ENCODE results near the gene HLF.
A peak's percentile ranks its signal among the peaks of the same experiment; 100 is the strongest.

The HLF gene

DNA sequence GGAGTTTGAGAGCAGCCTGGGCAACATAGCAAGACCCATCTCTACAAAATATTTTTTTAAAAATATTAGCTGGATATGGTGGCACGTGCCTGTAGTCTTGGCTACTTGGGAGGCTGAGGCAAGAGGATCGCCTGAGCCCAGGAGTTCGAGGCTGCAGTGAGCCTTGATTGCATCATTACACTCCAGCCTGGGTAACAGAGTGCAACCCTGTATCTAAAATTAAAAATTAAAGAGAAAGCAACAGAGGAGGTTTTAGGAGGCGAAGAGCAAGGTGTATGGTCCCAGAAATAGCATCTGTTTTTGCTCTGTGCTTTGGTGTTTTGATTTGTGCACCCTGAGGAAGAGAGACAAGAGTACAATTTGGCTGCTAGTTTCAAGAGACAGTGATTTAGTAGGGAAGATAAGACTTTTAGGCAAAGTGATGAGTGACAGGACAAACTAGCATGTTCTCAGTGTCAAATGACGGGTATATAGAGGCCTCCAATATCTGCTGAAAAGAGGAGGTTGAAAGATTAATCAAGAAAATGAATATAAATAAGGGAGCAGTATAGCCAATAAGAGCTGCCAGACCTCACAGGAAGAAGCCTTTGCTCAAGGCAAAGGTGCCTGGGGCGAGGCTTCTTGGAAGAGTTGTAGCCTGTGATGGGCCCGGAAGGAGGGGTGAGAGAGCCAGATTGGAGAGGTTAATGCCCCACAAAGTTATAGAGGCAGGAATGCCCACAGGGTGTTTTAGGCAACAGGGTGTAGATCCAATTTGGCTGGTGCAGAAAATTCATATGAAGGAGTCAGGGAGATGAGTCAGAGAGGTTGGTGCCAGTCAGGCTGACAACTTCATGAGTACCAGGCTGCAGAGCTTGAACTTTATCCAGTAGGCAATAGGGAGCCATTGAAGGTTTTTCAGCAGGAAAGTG lies 11.4 kb downstream of the HLF start:
- DNase-seq = no peak

DNA sequence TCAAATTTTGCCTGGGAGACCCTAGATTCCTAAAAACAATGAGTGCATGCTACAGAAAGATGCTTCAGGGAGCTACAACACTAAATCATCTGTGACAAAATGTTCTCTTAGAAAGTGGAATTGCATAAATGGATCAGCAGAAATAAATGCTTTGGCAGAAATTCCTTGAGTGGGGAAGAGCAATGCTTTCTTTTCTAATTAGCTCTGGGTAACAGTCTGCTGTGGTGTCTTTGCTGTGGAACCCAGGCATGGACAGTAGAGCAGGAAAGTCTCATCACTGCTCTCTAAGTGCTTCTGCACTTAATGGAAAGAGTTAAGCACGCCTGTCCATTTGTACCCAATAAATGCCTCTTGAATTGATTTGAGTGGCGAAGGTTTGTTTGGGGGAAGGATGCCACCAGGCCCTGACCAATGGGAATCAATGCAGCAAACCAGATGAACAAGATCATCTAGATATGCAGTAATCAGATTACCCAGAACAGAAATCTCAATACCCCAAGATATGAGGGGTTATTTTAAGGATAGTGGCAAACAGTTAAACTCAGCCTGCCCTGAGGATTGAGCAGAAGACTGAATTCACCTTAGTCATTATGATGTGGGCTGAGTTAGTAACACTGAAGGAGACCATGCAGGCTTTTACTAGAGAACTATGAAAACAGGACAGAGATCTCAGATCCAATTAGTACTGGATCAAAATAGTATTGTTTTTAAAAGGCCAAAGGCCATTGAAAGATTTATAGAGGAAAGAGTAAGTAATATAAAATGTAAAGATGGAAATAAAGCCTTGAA lies 13.6 kb downstream of the HLF start:
- no peak for DNase-seq

DNA sequence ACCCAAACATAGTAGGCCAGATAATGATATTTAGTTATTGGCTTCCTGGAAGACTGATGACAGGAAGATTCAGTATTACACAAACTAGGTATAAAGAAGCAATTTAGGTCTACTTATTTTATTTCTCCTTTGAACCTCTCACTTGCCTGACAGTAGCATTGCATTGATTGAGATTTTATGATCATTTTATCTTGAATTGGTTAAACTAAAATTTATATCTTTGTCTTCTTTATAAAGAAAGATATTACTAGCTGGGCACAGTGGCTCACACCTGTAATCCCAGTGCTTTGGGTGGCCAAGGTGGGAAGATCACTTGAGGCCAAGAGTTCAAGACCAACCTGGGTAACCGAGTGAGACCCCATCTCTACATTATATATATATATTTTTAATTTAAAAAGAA lies 14.4 kb downstream of the HLF start:
- no peak for DNase-seq

DNA sequence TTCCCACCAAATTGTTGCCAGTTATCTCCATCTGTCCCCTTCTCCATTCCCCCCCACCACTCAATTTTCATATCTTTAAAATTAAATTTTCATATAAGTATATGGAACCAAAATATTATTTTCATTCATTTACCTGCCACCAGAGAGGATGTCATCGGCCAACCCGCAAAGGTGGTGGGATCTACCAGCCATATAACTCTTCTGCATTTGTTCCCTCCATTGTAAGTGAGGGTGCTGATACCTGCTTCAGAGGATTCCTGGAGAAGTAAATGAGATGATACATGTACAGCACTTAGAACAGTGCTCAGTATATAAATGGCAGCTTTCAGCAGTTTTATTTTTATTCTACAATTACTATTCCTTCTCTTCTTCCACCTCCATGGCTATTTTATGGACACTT lies 15.0 kb downstream of the HLF start:
- no peak for DNase-seq

DNA sequence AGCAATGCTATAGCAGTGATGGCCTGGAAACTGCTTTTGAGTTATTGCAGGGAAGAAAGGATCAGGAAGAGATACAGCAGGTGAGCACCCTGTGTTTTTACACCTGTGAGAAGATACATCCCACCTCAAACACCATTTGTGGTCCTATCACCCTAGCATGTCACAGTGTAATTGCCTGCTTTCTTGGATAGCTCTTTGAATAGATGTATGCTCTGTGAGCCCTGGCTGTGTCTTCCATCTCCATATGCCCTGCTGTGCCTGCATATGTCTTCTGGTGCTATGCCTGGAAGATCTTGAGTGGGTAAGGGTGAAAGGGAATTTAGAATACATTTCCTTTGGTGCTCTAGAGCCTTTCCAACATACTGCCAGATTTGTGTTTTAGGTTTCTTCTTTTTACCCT lies 15.5 kb downstream of the HLF start:
- DNase-seq = no peak

DNA sequence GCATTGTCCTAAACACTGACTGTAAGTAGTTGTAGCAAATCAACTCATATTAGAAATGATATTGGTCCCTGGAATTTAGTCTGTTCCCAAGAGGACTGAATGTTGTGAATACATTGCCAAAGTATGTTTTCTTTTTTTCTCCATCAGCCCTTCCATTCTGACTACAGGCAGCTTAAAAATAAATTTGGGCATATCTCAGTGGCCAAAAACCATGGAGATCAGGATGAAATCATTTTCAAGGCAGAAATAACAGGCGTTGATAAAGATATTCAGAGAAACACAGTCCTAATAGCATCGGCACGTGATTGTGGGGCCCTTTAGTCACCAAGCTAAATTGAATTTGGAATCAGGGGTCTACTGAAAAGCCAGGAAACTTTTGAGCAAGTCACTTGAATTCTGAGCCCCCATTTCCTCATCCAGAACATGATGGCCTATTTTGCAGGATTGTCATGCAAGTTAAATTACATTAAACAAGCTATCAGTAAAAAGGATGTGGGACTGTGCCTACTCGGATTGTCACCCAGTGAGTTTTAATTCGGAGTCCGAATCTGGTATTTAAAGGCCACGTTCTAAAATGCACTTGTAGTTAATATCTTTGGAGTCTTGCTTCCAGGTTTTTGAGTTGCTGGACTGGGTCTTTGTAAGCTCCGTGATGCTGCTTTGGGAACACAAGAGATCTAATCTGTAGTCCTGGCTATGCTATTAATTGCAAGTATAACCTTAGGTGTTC lies 17.1 kb downstream of the HLF start:
- no peak for DNase-seq

DNA sequence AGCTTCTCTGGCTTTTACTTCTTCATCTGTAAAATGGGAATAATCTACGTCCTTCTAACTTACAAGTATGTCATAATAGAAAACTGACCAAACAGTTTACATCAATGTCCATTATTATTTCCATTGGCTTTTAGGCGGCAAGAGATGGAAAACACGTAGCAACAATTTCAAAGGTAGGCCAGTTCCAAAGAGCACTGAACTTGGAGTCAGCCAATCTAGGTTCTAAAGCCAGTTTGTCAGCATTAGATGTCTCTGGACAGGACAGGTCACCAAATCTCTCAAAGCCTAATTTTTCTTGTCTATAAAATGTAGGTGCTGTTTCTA lies 17.6 kb downstream of the HLF start:
- no peak for DNase-seq

DNA sequence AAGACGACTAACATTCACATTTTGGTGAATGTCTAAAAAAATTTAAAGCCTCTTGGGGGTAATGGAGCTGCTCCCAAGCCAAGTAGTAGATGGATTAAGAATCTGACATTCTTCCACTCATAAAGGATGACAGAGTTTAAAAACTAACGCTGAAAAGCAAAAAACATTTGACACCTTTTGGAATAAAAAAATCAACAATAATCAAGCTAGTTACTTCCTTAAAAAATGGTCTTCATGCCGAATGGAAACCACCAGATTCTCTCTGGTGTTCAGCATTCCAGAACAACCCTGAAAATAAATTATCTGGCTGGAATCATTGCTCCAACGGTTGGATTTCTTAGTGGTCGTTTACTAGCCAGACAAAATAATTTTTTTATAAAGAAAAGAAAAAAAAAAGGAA lies 18.0 kb downstream of the HLF start:
- DNase-seq = no peak

DNA sequence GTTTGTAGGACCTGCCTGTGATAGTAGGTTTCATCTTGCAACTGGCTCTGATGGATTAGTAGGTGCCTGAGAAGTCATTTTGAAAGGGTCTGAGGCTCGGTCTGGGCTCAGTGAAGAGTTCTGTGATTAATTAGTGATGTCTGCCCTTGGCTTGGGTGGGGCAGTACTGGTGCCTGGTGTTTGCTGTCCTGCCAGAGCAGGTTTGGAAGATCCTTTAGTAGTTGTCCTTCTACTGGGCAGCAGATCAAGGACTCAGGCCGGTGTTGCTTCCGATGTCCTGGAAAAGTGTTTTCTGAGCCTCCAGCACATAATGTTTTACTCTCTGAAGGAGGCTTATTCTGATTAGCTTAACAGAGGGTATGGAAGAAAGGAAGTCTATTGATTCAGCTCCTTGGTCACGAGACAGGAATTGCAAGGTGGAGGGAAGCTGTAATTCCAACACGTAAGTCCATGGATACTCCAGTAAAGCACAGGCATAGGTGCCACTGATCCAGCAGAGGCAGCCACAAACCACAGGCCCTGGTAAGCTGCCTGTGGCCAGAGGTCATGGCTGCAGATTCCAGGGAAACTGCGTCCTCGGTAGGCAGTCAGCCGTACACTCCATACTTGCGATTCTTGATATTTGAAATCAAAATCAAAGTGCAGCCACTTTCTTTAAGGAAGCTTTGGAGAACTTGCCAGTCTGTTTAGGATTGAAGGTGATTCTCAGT lies 18.7 kb downstream of the HLF start:
- no peak for DNase-seq

DNA sequence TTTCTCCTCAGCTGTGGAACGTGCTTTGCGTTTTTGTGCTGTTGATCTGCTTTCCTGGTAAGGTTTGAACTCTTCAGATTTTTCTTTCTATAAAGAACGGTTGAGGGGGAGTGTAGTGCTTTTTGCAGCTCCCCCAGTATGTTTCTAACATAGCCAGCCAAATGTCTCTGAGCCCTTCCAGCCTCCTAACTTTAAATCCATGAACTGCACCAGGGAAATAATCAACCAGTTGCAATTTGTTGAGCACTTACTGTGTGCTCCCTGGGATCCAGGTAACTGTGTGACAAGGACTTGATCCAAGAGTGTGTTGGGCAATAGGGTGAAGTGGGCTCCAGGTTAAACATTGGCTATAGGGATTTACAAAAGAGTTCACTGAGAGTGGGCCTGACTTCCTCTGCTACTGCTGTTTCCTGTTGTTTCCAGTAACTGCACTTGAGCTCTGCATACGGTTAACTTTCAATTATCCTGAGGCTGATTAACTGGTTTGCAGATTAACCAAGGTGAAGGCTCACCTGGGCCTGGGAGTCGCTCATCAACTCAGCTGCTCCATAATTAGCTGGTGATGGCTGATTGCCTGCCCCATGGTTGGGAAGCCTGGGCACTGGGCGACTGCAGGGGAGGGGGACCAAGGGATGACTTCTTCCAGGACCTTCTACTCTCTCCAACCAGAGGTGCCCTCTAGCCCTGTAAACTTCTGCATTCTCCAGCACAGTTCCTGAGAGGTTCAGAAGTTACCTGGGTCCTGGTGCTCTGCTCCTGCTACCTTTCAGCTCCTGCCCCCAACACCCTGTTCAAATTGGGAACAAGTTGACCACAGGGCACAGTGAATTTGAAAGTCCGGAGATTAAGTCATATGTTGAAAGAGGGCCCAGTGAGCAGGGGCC lies 19.5 kb downstream of the HLF start:
- DNase-seq = no peak

DNA sequence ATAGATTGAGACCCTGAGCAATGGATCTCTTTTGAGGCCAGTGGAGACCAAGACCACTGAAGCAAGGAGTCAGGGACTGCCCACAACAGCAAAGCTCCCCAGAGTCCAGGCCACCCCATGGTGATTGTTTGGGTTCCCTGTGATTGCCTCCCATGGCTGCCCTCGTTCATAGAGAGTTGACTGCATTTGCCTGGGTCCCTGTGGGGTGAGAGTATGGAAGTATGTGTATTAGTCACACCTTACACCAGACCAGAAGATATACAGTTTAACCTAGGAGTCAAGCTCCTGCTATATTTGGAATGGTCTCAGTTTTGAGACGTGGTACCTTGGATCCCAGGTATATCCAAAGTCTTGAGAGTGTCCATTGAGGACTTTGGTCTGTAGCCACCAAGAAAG lies 20.2 kb downstream of the HLF start:
- DNase-seq = no peak

DNA sequence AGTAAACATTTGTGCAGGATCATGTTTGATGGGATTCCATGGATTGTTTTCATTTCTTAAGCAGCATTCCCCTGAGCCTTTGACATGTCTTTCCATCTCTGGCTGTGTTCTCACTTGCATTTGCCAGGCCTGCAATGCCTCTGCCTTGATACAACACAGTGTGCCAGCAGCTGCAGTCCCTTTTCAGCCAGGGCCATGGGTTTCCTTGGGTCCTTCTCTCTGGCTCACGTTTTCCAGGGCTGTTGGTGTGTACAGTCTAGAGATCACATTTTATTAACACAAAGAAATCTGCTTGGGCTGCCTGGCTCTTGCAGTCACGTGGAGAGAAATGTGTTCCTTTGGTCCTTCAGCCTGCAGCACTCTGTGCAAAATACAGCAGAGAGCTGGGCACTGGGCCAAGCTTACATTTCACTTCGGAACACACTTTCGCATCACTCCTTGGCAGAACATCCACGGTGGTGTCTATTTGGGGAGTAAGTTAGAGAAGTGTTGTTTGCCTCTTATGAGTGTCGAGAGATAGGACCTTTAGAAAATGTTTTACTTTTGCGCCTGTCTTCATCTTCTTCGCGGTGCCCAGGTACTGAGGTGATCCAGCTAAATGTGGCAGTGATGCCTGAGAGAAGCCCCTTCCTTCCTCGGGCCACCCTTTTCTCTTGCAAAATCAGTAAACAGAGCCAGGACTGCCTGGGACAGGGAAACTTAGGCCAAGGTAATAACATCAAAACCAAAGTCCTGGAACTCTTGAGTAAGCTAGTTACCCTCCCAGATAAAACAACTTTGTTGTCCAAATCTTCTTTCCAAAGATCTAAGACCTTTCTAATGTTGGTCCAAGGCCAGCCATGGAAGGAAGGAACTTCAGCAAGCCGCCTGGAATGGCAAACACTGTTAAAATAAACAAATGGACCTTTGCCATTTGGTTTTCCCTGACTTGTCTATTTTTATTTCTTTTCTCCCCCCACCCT lies 20.9 kb downstream of the HLF start:
- DNase-seq = no peak

DNA sequence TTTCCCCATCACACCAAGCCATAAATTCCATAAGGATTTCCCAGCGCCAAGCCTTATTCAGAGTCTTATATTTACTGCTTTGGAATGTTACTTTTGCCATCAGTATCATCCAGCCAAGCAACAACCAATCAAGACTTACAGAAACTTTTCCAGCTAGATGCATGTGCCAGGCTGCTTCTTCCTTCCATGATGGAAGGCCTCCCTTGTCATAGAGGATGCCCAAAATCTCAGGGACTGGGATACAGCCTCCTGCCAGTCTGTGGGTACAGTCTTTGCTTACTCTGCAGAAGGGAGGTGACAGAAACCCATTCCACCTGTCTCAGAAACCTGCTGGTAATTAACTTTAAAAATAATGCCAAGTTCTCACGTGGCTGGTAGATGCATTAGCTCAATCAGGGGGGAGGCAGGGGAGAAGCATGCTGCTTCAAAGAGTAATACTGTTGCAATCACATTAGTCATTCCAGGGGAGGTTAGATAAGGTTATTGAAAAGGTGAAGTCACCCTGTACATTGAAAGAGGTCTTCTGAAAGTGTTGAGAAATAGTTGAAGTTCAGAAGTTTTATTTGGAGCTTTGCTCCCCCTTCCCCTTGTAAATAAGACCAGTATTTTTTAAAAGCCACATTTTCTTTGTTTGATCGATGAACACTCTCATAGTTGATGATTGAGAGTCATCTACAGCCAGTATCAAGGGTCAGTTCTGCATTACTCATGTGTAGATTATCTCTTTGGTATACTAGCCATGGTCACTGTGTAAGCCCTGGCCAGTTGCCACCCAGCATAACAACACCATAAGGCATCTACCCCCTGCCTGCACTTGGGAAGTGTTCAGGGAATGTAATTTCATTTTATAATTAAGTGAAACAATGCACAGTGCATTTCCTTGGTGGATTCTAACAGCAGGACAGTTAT lies 22.2 kb downstream of the HLF start:
- no peak for DNase-seq

DNA sequence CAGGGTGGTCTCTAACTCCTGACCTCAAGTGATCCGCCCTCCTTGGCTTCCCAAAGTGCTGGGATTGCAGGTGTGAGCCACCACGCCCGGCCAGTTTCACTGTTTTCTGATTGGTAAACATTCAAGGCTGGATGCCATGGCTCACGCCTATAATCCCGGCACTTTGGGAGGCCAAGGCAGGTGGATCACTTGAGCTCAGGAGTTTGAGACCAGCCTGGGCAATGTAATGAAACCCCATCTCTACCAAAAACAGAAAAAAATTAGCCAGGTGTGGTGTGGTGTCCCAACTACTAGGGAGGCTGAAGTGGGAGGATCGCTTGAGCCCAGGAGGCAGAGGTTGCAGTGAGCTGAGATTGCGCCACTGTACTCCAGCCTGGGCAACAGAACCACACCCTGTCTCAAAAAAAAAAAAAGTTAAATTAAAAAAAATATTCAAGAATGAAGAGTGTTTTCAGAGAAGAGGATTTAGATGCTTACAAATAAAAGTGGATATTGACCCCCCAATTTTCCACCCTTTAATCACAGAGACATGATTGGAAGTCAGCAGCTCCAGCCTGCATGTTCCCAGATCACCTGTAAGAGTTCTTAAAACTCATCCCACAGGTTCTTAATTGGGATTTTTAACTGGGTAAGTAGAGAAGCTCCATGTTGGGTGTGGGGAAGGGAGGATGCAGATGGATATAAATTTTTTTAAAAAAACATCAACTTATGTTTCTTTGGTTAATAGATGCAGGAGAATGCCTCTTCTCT lies 23.8 kb downstream of the HLF start:
- no peak for DNase-seq

DNA sequence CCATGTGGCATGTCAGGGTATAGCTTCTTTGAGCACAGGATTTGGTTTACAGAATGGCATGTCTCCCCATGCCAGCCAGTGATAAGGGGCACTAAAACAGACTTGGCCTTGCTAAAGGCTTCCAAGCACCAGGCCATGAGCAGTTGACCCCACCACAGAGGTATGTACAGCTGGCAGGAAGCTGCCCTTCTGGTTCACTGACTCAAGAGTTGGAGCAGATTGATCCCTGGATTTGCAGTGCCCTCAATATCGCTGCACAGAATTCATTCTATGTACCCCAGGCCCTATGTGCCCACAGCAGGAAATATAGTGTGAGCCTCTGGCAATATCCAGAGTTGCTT lies 24.3 kb downstream of the HLF start:
- DNase-seq = no peak

DNA sequence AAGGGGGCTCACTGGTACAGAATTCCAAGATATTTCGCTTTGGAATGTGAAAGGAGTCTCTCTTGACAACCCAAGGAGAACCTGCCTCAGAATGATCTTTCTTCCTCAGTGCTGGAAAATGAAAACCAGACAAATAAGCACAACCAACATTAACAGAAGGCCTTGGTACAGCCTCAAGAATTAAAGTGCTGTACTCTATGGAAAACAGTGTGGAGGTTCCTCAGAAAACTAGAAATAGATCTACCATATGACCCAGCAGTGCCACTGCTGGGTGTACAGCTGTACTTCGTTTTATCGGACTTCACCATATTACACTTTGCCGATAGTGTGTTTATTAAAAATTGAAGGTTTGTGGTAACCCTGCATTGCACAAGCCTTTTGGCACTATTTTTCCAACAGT lies 25.2 kb downstream of the HLF start:
- no peak for DNase-seq

DNA sequence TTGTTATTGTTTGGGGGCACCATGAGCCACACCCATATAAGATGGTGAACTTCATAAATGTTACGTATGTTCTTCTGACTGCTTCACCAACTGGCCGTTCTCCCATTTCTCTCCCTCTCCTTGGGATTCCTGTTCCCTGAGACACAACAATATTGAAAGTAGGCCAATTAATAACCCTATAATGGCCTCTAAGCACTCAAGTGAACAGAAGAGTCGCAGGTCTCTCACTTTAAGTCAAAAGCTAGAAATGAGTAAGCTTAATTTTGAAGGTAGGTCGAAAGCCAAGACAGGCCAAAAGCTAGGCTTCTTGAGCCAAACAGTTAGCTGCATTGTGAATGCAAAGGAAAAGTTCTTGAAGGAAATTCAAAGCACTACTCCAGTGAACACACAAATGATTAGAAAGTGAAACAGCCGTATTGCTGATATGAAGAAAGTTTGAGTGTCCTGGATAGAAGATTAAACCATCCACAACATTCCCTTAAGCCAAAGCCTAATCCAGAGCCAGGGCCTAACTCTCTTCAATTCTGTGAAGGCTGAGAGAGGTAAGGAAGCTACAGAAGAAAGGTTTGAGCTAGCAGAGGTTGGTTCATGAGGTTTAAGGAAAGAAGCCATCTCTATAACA lies 25.8 kb downstream of the HLF start:
- peak; percentile 11 for DNase-seq

DNA sequence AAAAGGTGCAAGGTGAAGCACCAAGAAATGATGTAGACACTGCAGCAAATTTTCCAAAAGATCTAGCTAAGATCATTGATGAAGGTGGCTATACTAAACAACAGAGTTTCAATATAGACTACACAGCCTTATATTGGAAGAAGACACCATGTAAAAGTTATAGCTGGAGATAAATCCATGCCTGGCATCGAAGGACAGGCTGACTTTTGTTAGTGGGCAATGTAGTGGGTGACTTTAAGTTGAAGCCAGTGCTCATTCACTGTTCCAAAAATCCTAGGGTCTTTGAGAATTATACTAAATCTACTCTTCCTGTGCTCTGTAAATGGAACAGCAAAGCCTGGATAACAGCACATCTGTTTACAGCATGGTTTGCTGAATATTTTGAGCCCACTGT lies 26.4 kb downstream of the HLF start:
- DNase-seq = no peak

DNA sequence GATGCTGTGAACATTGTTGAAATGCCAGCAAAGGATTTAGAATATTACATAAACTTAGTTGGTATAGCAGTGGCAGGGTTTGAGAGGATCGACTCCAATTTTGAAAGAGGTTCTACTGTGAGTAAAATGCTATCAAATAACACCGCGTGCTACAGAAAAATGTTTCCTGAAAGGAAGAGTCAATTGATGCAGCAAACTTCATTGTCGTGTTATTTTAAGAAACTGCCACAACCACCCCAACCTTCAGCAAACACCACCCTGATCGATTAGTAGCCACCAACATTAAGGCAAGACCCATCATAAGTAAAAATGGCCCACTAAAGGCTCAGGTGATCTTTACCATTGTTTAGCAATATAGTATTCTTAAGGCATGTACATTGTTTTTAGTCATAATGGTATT lies 27.3 kb downstream of the HLF start:
- DNase-seq = no peak
